K562 (cell line): ENCODE data around the gene BIN1. TPM values are rescaled to one million over a fixed set of nuclear protein-coding genes. Genes with fewer than 3 reads are reported as not detected.

Source experiments
- CUX1 ChIP-seq: fragments of 200-800 bp; sonication (Bioruptor generic); IDR thresholded peaks from 2 replicates; pipeline ENCODE4 v1.6.1; 2016; ENCODE audit warnings: missing genetic modification characterization, missing compliant biosample characterization
- KAT8 ChIP-seq: fragments of 450-650 bp; IDR thresholded peaks from 2 replicates; pipeline ENCODE4 v1.6.1; 2016; ENCODE audit warnings: low read depth, mild to moderate bottlenecking
- SNIP1 ChIP-seq: fragments of 450-650 bp; IDR thresholded peaks from 2 replicates; pipeline ENCODE4 v1.7.1; 2017; ENCODE audit warnings: low read depth, mild to moderate bottlenecking
- ZBTB9 ChIP-seq: fragments of 450-650 bp; formaldehyde crosslinking; IDR thresholded peaks from 2 replicates; pipeline ENCODE4 v1.4.0; 2020; ENCODE audit warnings: mild to moderate bottlenecking, moderate library complexity
- ZNF165 ChIP-seq: fragments of 250-450 bp; sonication (Bioruptor Pico); IDR thresholded peaks from 2 replicates; pipeline ENCODE4 v1.4.0; 2020; ENCODE audit warnings: borderline replicate concordance
- ZZZ3 ChIP-seq: fragments of 450-650 bp; IDR thresholded peaks from 2 replicates; pipeline ENCODE4 v1.6.1; 2016; ENCODE audit warnings: antibody characterized with exemption, mild to moderate bottlenecking, moderate library complexity
- polyA plus RNA-seq, 8 experiments: library from polyadenylated mRNA; depleted of rRNA in 4 of 8; stranded (reverse) in 5 of 8; unstranded in 3 of 8; fragments of >200 nt; fragmentation: Nextera tagmentation in 2 of 8; fragmentation: Illumina TruSeq in 1 of 8; extraction: Ambion mirVana in 2 of 8; extraction: Trizol in 1 of 8; gene quantifications; 2 replicates each; pipeline versions ENCODE4 v1.2.1 to v1.2.3, GENCODE V29; 2011 to 2014; ENCODE audit warnings: inconsistent platforms in 1 of 8, missing spikeins in 1 of 8
- total RNA-seq, 7 experiments: library from RNA; depleted of rRNA in 6 of 7; stranded (reverse); fragments of >200 nt in 6 of 7; fragmentation: Illumina TruSeq in 2 of 7; extraction: Trizol in 2 of 7; gene quantifications; 2 replicates each; pipeline versions ENCODE4 v1.2.1 to v1.2.3, GENCODE V29; 2011 to 2021; ENCODE audit warnings: low replicate concordance in 1 of 7

Gene BIN1
- total and polyA plus RNA-seq, 9 of the 15 experiments (the other 6 are each of a cell fraction or from before 2014, with no cell fraction given) = 0.04 to 2.8 (median 0.79) TPM; not detected in 1

GRCh38 chr2:127103243-127104165 lies 3.5 kb downstream of the BIN1 start (continued):
- TF ChIP-seq CUX1 (CRISPR knock-in tag) (no peak), SNIP1 (no peak), ZNF165 (CRISPR knock-in tag) (no peak), ZBTB9 (no peak), ZZZ3 (no peak), KAT8 (no peak)
